A549 (cell line): Measurements from ENCODE around the gene EML5. TPM values are rescaled to one million over a fixed set of nuclear protein-coding genes. Genes with fewer than 3 reads are reported as not detected.

Source experiments
- ATAC-seq, 2 experiments: fragments of 200-7000 bp in 1 of 2; fragments of >200 bp in 1 of 2; cut with Nextera tagmentation in 1 of 2; cut with Tn5 transposase in 1 of 2; 3 replicates each; pipeline versions ENCODE4 v1.8.0 to v1.9.1; 2018 to 2020; ENCODE audit warnings: mild to moderate bottlenecking in 1 of 2, moderate library complexity in 1 of 2
- CTCF ChIA-PET: fragments of 300-600 bp; sonication (Branson Sonifier 250); formaldehyde crosslinking; extraction: SDS; loops from one replicate; lab custom pipeline; 2021; ENCODE audit warnings: antibody characterized with exemption, inconsistent platforms; lab: Yijun Ruan, JAX
- POLR2A ChIA-PET: fragments of 350-600 bp; formaldehyde crosslinking; extraction: SDS; loops from one replicate; lab custom pipeline; 2021; ENCODE audit warnings: antibody characterized with exemption, inconsistent platforms; lab: Yijun Ruan, JAX
- DNase-seq, 2 experiments: peaks; one replicate each; pipeline versions ENCODE4 v3.0.0 to v3.0.0-alpha.2; 2011 to 2016; ENCODE audit warnings: low read depth in 1 of 2, low spot score in 1 of 2
- FAIRE-seq: peaks from 2 replicates; lab custom pipeline; 2011; peaks lifted over from hg19 to GRCh38; lab: Jason Lieb, UNC
- H3K27ac ChIP-seq, 2 experiments: fragments of >200 bp; sonication (Bioruptor Twin); formaldehyde crosslinking; 3 replicates each; pipeline ENCODE4 v1.5.1; 2016 to 2017
- H3K4me1 ChIP-seq: fragments of >200 bp; sonication (Bioruptor Twin); formaldehyde crosslinking; 3 replicates; pipeline ENCODE4 v1.6.1; 2016
- H3K4me2 ChIP-seq: fragments of >200 bp; sonication (Bioruptor Twin); formaldehyde crosslinking; 3 replicates; pipeline ENCODE4 v1.6.1; 2016
- H3K4me3 ChIP-seq: fragments of >200 bp; sonication (Bioruptor Twin); formaldehyde crosslinking; 3 replicates; pipeline ENCODE4 v1.5.1; 2016
- H3K9me3 ChIP-seq: fragments of >200 bp; sonication (Bioruptor Twin); formaldehyde crosslinking; 3 replicates; pipeline ENCODE4 v1.6.1; 2016
- ATOH8 ChIP-seq: fragments of 250-450 bp; sonication (Bioruptor Pico); IDR thresholded peaks from 2 replicates; pipeline ENCODE4 v1.5.0; 2020; ENCODE audit warnings: low read depth, mild to moderate bottlenecking, moderate library complexity
- BCL3 ChIP-seq: fragments of >200 bp; sonication (Bioruptor Twin); formaldehyde crosslinking; IDR thresholded peaks from 3 replicates; pipeline ENCODE4 v1.6.1; 2016
- BHLHE40 ChIP-seq: IDR thresholded peaks from 2 replicates; pipeline ENCODE4 v1.6.1; 2012; ENCODE audit warnings: low read depth, low read length, inconsistent platforms
- CBX8 ChIP-seq: fragments of 200-600 bp; sonication (generic); IDR thresholded peaks from 2 replicates; pipeline ENCODE4 v1.6.1; 2016
- CEBPB ChIP-seq, 2 experiments: fragments of >200 bp in 1 of 2; sonication (Bioruptor Twin) in 1 of 2; formaldehyde crosslinking in 1 of 2; IDR thresholded peaks; 2 replicates each; pipeline ENCODE4 v1.6.1; 2012 to 2016
- CHD2 ChIP-seq: fragments of 150-350 bp; IDR thresholded peaks from 2 replicates; pipeline ENCODE4 v1.6.1; 2014; ENCODE audit warnings: low read length; ENCODE audit not compliant: partially characterized antibody
- EHF ChIP-seq: fragments of 250-450 bp; sonication (Bioruptor Pico); IDR thresholded peaks from 2 replicates; pipeline ENCODE4 v1.5.0; 2020; ENCODE audit warnings: mild to moderate bottlenecking
- EP300 ChIP-seq, 2 experiments: fragments of >200 bp; sonication (Bioruptor Twin); formaldehyde crosslinking; IDR thresholded peaks; 2 replicates in 1 of 2; 3 replicates in 1 of 2; pipeline ENCODE4 v1.6.1; 2016 to 2017
- FOXS1 ChIP-seq: fragments of 250-450 bp; sonication (Bioruptor Pico); IDR thresholded peaks from 2 replicates; pipeline ENCODE4 v1.5.0; 2020; ENCODE audit warnings: mild to moderate bottlenecking, moderate library complexity
- GATA3 ChIP-seq: IDR thresholded peaks from 2 replicates; pipeline ENCODE4 v1.6.1; 2012; ENCODE audit warnings: borderline replicate concordance
- HES2 ChIP-seq: fragments of >200 bp; sonication (Bioruptor Twin); formaldehyde crosslinking; IDR thresholded peaks from 2 replicates; pipeline ENCODE4 v1.6.1; 2016
- HOXB13 ChIP-seq: fragments of 250-450 bp; sonication (Bioruptor Pico); IDR thresholded peaks from 2 replicates; pipeline ENCODE4 v1.5.0; 2020; ENCODE audit warnings: low read depth, mild to moderate bottlenecking, moderate library complexity
- HOXB5 ChIP-seq: fragments of 250-450 bp; sonication (Bioruptor Pico); IDR thresholded peaks from 2 replicates; pipeline ENCODE4 v1.5.0; 2020; ENCODE audit warnings: mild to moderate bottlenecking, moderate library complexity
- JUNB ChIP-seq: fragments of >200 bp; sonication (Bioruptor Twin); formaldehyde crosslinking; IDR thresholded peaks from 2 replicates; pipeline ENCODE4 v1.6.1; 2016
- KDM1A ChIP-seq: fragments of 200-600 bp; sonication (generic); IDR thresholded peaks from 2 replicates; pipeline ENCODE4 v1.6.1; 2016; ENCODE audit warnings: low read depth, mild to moderate bottlenecking
- KDM5A ChIP-seq: fragments of 200-600 bp; sonication (generic); IDR thresholded peaks from 2 replicates; pipeline ENCODE4 v1.6.1; 2016; ENCODE audit warnings: antibody characterized with exemption, mild to moderate bottlenecking
- MAFK ChIP-seq: fragments of 450-650 bp; IDR thresholded peaks from 2 replicates; pipeline ENCODE4 v1.6.1; 2014; ENCODE audit not compliant: partially characterized antibody
- MAX ChIP-seq: IDR thresholded peaks from 2 replicates; pipeline ENCODE4 v1.6.1; 2012
- MAZ ChIP-seq: fragments of 150-350 bp; IDR thresholded peaks from 2 replicates; pipeline ENCODE4 v1.6.1; 2014; ENCODE audit warnings: antibody characterized with exemption, low read depth, low read length, borderline replicate concordance
- NPAS2 ChIP-seq: fragments of 250-450 bp; sonication (Bioruptor Pico); IDR thresholded peaks from 2 replicates; pipeline ENCODE4 v1.8.0; 2022; ENCODE audit warnings: mild to moderate bottlenecking, moderate library complexity, borderline replicate concordance
- RCOR1 ChIP-seq: fragments of 150-350 bp; IDR thresholded peaks from 2 replicates; pipeline ENCODE4 v1.6.1; 2014; ENCODE audit warnings: antibody characterized with exemption, low read length, low read depth
- RNF2 ChIP-seq: fragments of 200-600 bp; sonication (generic); IDR thresholded peaks from 2 replicates; pipeline ENCODE4 v1.6.1; 2016; ENCODE audit warnings: low read depth, mild to moderate bottlenecking, antibody characterized with exemption, moderate library complexity, borderline replicate concordance
- TP53 ChIP-seq: fragments of 250-450 bp; sonication (Bioruptor Pico); IDR thresholded peaks from 2 replicates; pipeline ENCODE4 v1.5.0; 2021; ENCODE audit warnings: mild to moderate bottlenecking, moderate library complexity
- ZNF302 ChIP-seq: fragments of 250-450 bp; sonication (Bioruptor Pico); IDR thresholded peaks from 2 replicates; pipeline ENCODE4 v1.9.0; 2021; ENCODE audit warnings: inconsistent platforms, mild to moderate bottlenecking, moderate library complexity
- WGBS: methylation state at CpG from one replicate; pipeline ENCODE4 v1.1.6; 2017; ENCODE audit errors: missing lambda C conversion rate; 5-methylcytosine and 5-hydroxymethylcytosine counted together
- polyA plus RNA-seq, 4 experiments: library from polyadenylated mRNA; depleted of rRNA in 3 of 4; stranded (reverse); fragments of >200 nt; fragmentation: RNase III in 1 of 4; extraction: RNeasy Plus Mini Kit Qiagen cat#74134 plus additional on column Dnase treatment in 1 of 4; gene quantifications; 2 replicates in 3 of 4; 3 replicates in 1 of 4; pipeline ENCODE4 v1.2.3, GENCODE V29; 2011 to 2017

EML5 gene
- polyA plus RNA-seq, 2 of the 4 experiments (the other 2 are of a cell fraction): 0.44 to 0.62 TPM

- 91% methylated on average over 5 of the region's 5 CpGs for WGBS
- ChIA-PET POLR2A (no interaction called here), CTCF (interaction anchor here (0.6 to 1.4 kb wide), 3 partner anchors 10 to 232 kb away, joined by 3 to 4 read pairs (median 3); no protein-coding TSS in a partner anchor)
- FAIRE-seq (no peak), DNase-seq (no peak), ATAC-seq (no peak)
- no peak overlapping the region for H3K4me3 ChIP-seq
- TF ChIP-seq EHF (CRISPR knock-in tag): no peak
- TF ChIP-seq RCOR1: no peak
- TF ChIP-seq TP53 (CRISPR knock-in tag): no peak
- no peak for TF ChIP-seq CEBPB (IDR thresholded peaks at IDR 0.05)
- TF ChIP-seq JUNB: no peak
- TF ChIP-seq HOXB13 (CRISPR knock-in tag): no peak
- no peak for TF ChIP-seq BCL3
- TF ChIP-seq HOXB5 (CRISPR knock-in tag): no peak
- no peak for TF ChIP-seq MAX
- no peak for TF ChIP-seq EP300 (IDR thresholded peaks at IDR 0.05)
- H3K9me3 ChIP-seq: no peaks in the 10 kb centered on the region
- no peaks in the 10 kb centered on the region for H3K4me1 ChIP-seq
- H3K27ac ChIP-seq: no peak overlapping the region
- no peak overlapping the region for H3K4me2 ChIP-seq
These were observed 216.5 kb downstream of the EML5 start for GRCh38 chr14:88576222-88576621.

GRCh38 chr14:88572117-88572516, 220.6 kb downstream of the EML5 start:
- H3K9me3 ChIP-seq: no peaks in the 10 kb centered on the region
- POLR2A ChIA-PET: no interaction called here
- FAIRE-seq: no peak
- TF ChIP-seq RNF2 (no peak), MAFK (peak; percentile 75)
- ATAC-seq: no peak
- no peak overlapping the region for H3K4me2 ChIP-seq
- no peak overlapping the region for H3K4me3 ChIP-seq
- DNase-seq: no peak
- no peak overlapping the region for H3K27ac ChIP-seq
- CTCF ChIA-PET: interaction anchor here (1.6 kb wide), 1 partner anchor 22 kb away, joined by 4 read pairs; no protein-coding TSS in a partner anchor
- 95% methylated on average over 4 of the region's 4 CpGs for WGBS
- no peaks in the 10 kb centered on the region for H3K4me1 ChIP-seq

- FAIRE-seq: no peak
- H3K4me1 ChIP-seq: peaks cover 14% of the 10 kb centered on the region
- POLR2A ChIA-PET: no interaction called here
- TF ChIP-seq GATA3 (no peak), ATOH8 (no peak), MAX (no peak), CBX8 (no peak), NPAS2 (no peak), HOXB5 (CRISPR knock-in tag) (no peak), FOXS1 (CRISPR knock-in tag) (no peak), MAZ (no peak), ZNF302 (CRISPR knock-in tag) (no peak)
- H3K4me3 ChIP-seq: no peak overlapping the region
- 83% methylated on average over 3 of the region's 3 CpGs for WGBS
- ATAC-seq: no peak
- no peak for DNase-seq
- CTCF ChIA-PET: no interaction called here
- H3K4me2 ChIP-seq: no peak overlapping the region
- no peaks in the 10 kb centered on the region for H3K9me3 ChIP-seq
- no peak overlapping the region for H3K27ac ChIP-seq
These were observed 224.6 kb downstream of the EML5 start for GRCh38 chr14:88568196-88568595.

- Histone ChIP-seq H3K9me3 (no peaks in the 10 kb centered on the region), H3K4me1 (peaks cover 20% of the 10 kb centered on the region)
- DNase-seq (no peak), ATAC-seq (no peak), FAIRE-seq (no peak)
- TF ChIP-seq KDM5A: no peak
- no peak for TF ChIP-seq BHLHE40
- TF ChIP-seq HES2: no peak
- TF ChIP-seq CHD2: no peak
- TF ChIP-seq KDM1A: no peak
- TF ChIP-seq, all 56 proteins: peak for 0
- no peak overlapping the region for H3K4me2 ChIP-seq
- no peak overlapping the region for H3K4me3 ChIP-seq
- ChIA-PET CTCF (no interaction called here), POLR2A (no interaction called here)
- no peak overlapping the region for H3K27ac ChIP-seq
- WGBS: 85% methylated on average over 5 of the region's 5 CpGs
These were observed 227.3 kb downstream of the EML5 start for GRCh38 chr14:88565427-88565826.
